A673 (cell line): ENCODE results near the gene RNF215. TPM values are rescaled to one million over a fixed set of nuclear protein-coding genes. Genes with fewer than 3 reads are reported as not detected.

Source experiments
- BruUV-seq: library from RNA; stranded (reverse); fragments of 400-500 nt; replicated peaks from 2 replicates; lab custom pipeline; 2021; lab: Mats Ljungman, UMichigan
- CTCF ChIA-PET: fragments of 300-600 bp; sonication (Branson Sonifier 250); formaldehyde crosslinking; loops from one replicate; lab custom pipeline; 2022; ENCODE audit warnings: antibody characterized with exemption; lab: Charles Lee
- POLR2A ChIA-PET: fragments of 300-600 bp; sonication (Branson Sonifier 250); formaldehyde crosslinking; loops from one replicate; lab custom pipeline; 2022; ENCODE audit warnings: antibody characterized with exemption; ENCODE audit not compliant: low non-redundant PET; lab: Charles Lee
- DNase-seq: peaks from one replicate; pipeline ENCODE4 v3.0.0-alpha.2; 2015; ENCODE audit warnings: low spot score
- H3K27ac ChIP-seq: fragments of 200-600 bp; sonication (generic); 2 replicates; pipeline ENCODE4 v1.5.1; 2016; ENCODE audit warnings: mixed run types, low read depth, mild to moderate bottlenecking, mixed read lengths, antibody characterized with exemption, low read length; ENCODE audit not compliant: poor library complexity, severe bottlenecking
- H3K27me3 ChIP-seq: fragments of 200-600 bp; sonication (generic); replicated peaks from 2 replicates; pipeline ENCODE4 v1.6.1; 2017; ENCODE audit warnings: mixed run types, low read depth, mild to moderate bottlenecking, mixed read lengths, antibody characterized with exemption, low read length; ENCODE audit not compliant: insufficient read depth, poor library complexity
- H3K36me3 ChIP-seq: fragments of 200-600 bp; sonication (generic); 2 replicates; pipeline ENCODE4 v1.6.1; 2016; ENCODE audit warnings: mixed run types, mild to moderate bottlenecking, mixed read lengths, antibody characterized with exemption, low read length; ENCODE audit not compliant: insufficient read depth, poor library complexity, severe bottlenecking
- H3K4me1 ChIP-seq: fragments of 200-600 bp; sonication (generic); 2 replicates; pipeline ENCODE4 v1.6.1; 2017; ENCODE audit warnings: mixed run types, mild to moderate bottlenecking, mixed read lengths, antibody characterized with exemption, low read length; ENCODE audit not compliant: insufficient read depth, poor library complexity, severe bottlenecking
- H3K4me3 ChIP-seq: fragments of 200-600 bp; sonication (generic); 2 replicates; pipeline ENCODE4 v1.5.1; 2016; ENCODE audit warnings: low read depth, mixed run types, mild to moderate bottlenecking, mixed read lengths, low read length; ENCODE audit not compliant: poor library complexity, severe bottlenecking
- H3K9me3 ChIP-seq: fragments of 200-600 bp; sonication (generic); 2 replicates; pipeline ENCODE4 v1.6.1; 2016; ENCODE audit warnings: mixed run types, low read depth, mild to moderate bottlenecking, mixed read lengths, antibody characterized with exemption, low read length; ENCODE audit not compliant: poor library complexity, severe bottlenecking
- CTCF ChIP-seq: fragments of 300-800, 200-600 bp; sonication (generic); conservative IDR thresholded peaks from 2 replicates; pipeline ENCODE4 v1.5.1; 2017; ENCODE audit warnings: low read depth, mild to moderate bottlenecking, antibody characterized with exemption, low read length, moderate library complexity, mixed read lengths
- EZH2 ChIP-seq: fragments of 200-600 bp; sonication (generic); IDR thresholded peaks from 2 replicates; pipeline ENCODE4 v1.6.1; 2017; ENCODE audit warnings: borderline replicate concordance, low read depth, mild to moderate bottlenecking, mixed read lengths, antibody characterized with exemption, low read length; ENCODE audit not compliant: poor library complexity, severe bottlenecking
- intact Hi-C: fragments of 100-400 bp; cut with micrococcal nuclease; formaldehyde crosslinking; loops from one replicate; pipeline ENCODE4 v1.10.0; 2022; ENCODE audit not compliant: unreplicated experiment
- total RNA-seq: library from RNA; stranded (reverse); gene quantifications from 2 replicates; pipeline ENCODE4 v1.2.3, GENCODE V29; 2021

Gene RNF215
- total RNA-seq, 1 experiment from 2014 or later, result 18.9 TPM

DNA sequence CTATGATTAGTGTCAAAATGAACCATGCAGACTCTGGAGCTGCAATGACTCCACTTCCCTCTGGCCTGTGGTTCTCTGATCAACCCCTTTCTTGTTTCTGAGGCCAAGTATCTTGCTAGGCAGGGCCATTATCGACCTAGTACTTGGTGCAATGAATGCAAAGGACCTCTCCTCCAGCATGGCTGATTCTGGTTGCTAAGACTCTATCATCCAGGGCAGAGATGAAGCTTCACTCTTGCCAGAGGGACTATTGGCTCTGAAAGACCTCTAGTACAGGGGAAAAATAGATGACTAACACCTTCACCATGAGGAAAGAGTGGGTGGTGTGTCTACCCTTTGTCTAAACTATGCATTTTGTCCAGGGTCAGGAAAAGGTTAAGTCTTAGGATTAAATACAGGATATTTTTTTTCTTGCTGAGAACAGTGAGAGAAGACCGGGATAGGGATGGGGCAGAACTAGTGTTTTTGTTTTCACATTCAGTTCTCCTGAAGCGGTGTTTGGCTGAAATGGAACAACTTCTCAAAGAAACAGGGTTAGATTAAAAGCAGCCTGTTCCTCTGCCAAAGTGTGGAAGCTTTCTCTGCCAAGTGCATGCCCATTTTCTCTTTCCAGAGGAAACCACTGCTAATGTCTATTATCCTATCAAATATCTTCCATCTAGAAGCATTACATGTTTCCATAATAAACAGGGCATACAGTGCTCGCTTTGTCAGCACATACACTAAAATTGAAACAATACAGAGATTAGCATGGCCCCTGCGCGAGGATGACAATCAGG, 33.3 kb upstream of the RNF215 start:
- no TSS peak for BruUV-seq
- H3K4me3 ChIP-seq, result no peak overlapping the region
- H3K27ac ChIP-seq, result peak overlapping the region; percentile 97

DNA sequence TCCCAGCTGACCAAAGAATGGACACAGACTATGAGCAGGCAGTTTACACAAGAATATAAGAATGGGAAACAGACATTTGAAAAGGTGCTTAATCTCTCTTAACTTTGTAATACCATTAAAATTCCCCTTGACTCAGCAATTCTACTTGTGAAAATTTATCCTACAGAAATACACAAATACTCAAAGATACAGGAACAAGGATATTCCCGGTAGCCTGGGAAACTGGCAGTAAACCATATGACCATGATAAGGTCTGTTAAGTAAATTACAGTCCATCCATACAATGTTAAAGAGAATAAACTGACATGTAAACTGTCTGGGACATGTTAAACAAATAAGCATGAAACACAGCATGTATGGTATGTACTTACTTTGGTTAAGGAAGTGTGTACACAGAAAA, 29.6 kb upstream of the RNF215 start:
- Histone ChIP-seq H3K27ac (no peak overlapping the region), H3K36me3 (peaks cover 38% of the 10 kb centered on the region), H3K9me3 (no peaks in the 10 kb centered on the region), H3K4me1 (peaks cover 35% of the 10 kb centered on the region), H3K4me3 (no peak overlapping the region), H3K27me3 (no peaks in the 10 kb centered on the region)
- intact Hi-C loops, result no loop called here
- TF ChIP-seq CTCF, result no peak
- no peak for TF ChIP-seq EZH2
- ChIA-PET POLR2A (no interaction called here), CTCF (no interaction called here)
- DNase-seq, result no peak
- BruUV-seq, result no TSS peak

More for the DNA sequence above, 33.3 kb upstream of the RNF215 start:
- peaks cover 34% of the 10 kb centered on the region for H3K4me1 ChIP-seq
- no peak for DNase-seq
- H3K9me3 ChIP-seq, result no peaks in the 10 kb centered on the region
- no peaks in the 10 kb centered on the region for H3K27me3 ChIP-seq
- H3K36me3 ChIP-seq, result peaks cover 33% of the 10 kb centered on the region
- intact Hi-C loops, result loop anchor here (5.0 kb wide), 1 partner anchor 133 kb away; the partner anchor contains the start of gene CASTOR1
- TF ChIP-seq CTCF (no peak), EZH2 (no peak)
- ChIA-PET CTCF (no interaction called here), POLR2A (no interaction called here)

GRCh38 chr22:30416403-30416802, 29.2 kb upstream of the RNF215 start:
- no peak overlapping the region for H3K27ac ChIP-seq

More at GRCh38 chr22:30416403-30416802, 29.2 kb upstream of the RNF215 start:
- no peak overlapping the region for H3K4me3 ChIP-seq
- BruUV-seq, result no TSS peak
- peaks cover 31% of the 10 kb centered on the region for H3K4me1 ChIP-seq
- intact Hi-C loops, result no loop called here
- no peaks in the 10 kb centered on the region for H3K27me3 ChIP-seq
- no peak for DNase-seq
- ChIA-PET POLR2A (no interaction called here), CTCF (no interaction called here)
- H3K9me3 ChIP-seq, result no peaks in the 10 kb centered on the region
- TF ChIP-seq EZH2 (no peak), CTCF (no peak)
- H3K36me3 ChIP-seq, result peaks cover 40% of the 10 kb centered on the region
